ENCODE measurements around the gene ZNF414.

The ZNF414 gene

GRCh38 chr19:8531470-8531869, 17.5 kb upstream of the ZNF414 start:
- no peak overlapping the region for H3K27ac ChIP-seq (ENCODE audit: low read depth, low read length, poor library complexity, severe bottlenecking)
- no peak overlapping the region for H2AFZ ChIP-seq (ENCODE audit: low read length)
- H3K79me2 ChIP-seq (ENCODE audit: insufficient read depth, low read length): no peaks in the 10 kb centered on the region
- TF ChIP-seq EZH2 (IDR thresholded peaks at IDR 0.05; ENCODE audit: borderline replicate concordance, low read length): no peak
- TF ChIP-seq CTCF (IDR thresholded peaks at IDR 0.05; ENCODE audit: low read length): no peak
- no peak overlapping the region for H3K4me2 ChIP-seq (ENCODE audit: low read length)
- H3K27me3 ChIP-seq (ENCODE audit: insufficient read depth, low read length): no peaks in the 10 kb centered on the region; the same call in 1 of the 2 replicates
- no peak overlapping the region for H3K9ac ChIP-seq (ENCODE audit: low read length)
- no peaks in the 10 kb centered on the region for H3K36me3 ChIP-seq (ENCODE audit: insufficient read depth, low read length)
- H3K4me3 ChIP-seq (ENCODE audit: low read depth, low read length, poor library complexity, severe bottlenecking): no peak overlapping the region
- H3K4me1 ChIP-seq (ENCODE audit: insufficient read depth, low read length, severe bottlenecking): no peaks in the 10 kb centered on the region
- no peaks in the 10 kb centered on the region for H3K9me3 ChIP-seq (ENCODE audit: low read length)
- H4K20me1 ChIP-seq (ENCODE audit: insufficient read depth, low read length): no peaks in the 10 kb centered on the region
- H3F3A ChIP-seq (ENCODE audit: insufficient read depth, low read length): no peaks in the 10 kb centered on the region
- H3K9me2 ChIP-seq (ENCODE audit: low read depth, low read length): no peaks in the 10 kb centered on the region

DNA sequence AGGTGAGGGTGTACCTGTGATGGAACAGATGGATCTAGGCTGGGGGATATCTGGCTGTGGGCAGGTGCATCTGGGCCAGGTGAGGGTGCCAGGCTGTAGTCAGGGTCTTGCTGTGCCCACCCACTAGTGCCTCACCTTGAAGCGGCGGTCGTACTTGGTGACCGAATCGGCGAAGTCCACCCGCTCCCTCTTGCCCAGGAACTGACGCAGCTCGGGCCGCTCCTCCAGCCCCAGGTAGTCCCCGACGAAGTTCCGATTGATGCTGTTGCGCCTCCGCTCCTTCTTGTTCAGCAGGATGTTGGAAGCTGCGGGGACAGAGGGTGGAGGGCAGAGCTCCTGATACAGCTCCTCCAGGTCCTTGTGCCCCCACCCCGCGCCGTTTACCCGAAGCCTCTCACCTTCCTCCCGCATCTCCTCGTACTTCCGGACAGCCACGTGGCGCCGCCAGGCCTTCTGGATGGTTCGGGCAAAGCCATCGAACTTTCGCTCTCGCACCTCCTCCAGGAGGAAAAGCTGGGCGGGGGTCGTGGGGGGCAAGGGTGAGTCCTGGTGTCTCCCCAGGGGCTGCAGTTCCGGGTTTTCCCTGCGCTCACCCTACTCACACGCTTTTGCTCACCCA, 16.2 kb upstream of the ZNF414 start:
- no peaks in the 10 kb centered on the region for H4K20me1 ChIP-seq (ENCODE audit: insufficient read depth, low read length)
- H3K27ac ChIP-seq (ENCODE audit: low read depth, low read length, poor library complexity, severe bottlenecking): no peak overlapping the region
- H3K9me2 ChIP-seq (ENCODE audit: low read depth, low read length): no peaks in the 10 kb centered on the region
- TF ChIP-seq EZH2 (IDR thresholded peaks at IDR 0.05; ENCODE audit: borderline replicate concordance, low read length) (no peak), CTCF (IDR thresholded peaks at IDR 0.05; ENCODE audit: low read length) (no peak)
- H3K79me2 ChIP-seq (ENCODE audit: insufficient read depth, low read length): no peaks in the 10 kb centered on the region
- no peak overlapping the region for H3K4me3 ChIP-seq (ENCODE audit: low read depth, low read length, poor library complexity, severe bottlenecking)
- no peak overlapping the region for H3K9ac ChIP-seq (ENCODE audit: low read length)
- H3K36me3 ChIP-seq (ENCODE audit: insufficient read depth, low read length): no peaks in the 10 kb centered on the region
- no peak overlapping the region for H3K4me2 ChIP-seq (ENCODE audit: low read length)
- no peaks in the 10 kb centered on the region for H3K9me3 ChIP-seq (ENCODE audit: low read length)
- H3F3A ChIP-seq (ENCODE audit: insufficient read depth, low read length): no peaks in the 10 kb centered on the region
- no peaks in the 10 kb centered on the region for H3K4me1 ChIP-seq (ENCODE audit: insufficient read depth, low read length, severe bottlenecking)
- no peak overlapping the region for H2AFZ ChIP-seq (ENCODE audit: low read length)
- H3K27me3 ChIP-seq (ENCODE audit: insufficient read depth, low read length): no peaks in the 10 kb centered on the region; the same call in 1 of the 2 replicates

DNA sequence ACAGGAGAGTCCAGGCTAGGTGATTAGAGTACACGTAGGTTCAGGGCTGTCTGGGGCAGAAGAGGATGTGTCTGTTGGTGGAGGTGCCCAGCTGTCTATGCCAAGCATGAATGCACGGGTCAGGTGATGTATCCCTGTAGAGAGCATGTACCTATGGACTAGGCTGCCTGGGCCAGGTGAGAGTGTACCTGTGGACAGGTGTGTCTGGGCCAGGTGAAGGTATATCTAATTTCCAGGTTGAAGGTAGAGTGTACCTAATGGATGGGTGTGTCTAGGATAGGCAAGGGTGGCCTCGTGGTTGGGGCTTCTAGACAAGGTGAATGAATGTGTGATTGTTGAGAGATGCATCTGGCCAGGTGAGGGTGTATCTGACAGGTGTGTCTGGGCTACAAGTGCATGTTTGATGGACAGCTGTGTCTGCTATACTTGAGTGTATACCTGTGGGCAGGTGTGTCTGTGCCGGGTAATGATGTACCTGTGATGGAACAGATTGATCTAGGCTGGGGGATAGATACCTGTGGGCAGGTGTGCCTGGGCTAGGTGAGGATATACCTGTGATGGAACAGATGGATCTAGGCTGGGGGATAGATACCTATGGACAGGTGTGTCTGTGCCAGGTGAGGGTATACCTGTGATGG, 15.5 kb upstream of the ZNF414 start:
- TF ChIP-seq EZH2 (IDR thresholded peaks at IDR 0.05; ENCODE audit: borderline replicate concordance, low read length) (no peak), CTCF (IDR thresholded peaks at IDR 0.05; ENCODE audit: low read length) (no peak)
- Histone ChIP-seq H3K4me2 (ENCODE audit: low read length) (no peak overlapping the region), H3K9ac (ENCODE audit: low read length) (no peak overlapping the region), H2AFZ (ENCODE audit: low read length) (no peak overlapping the region), H3K27me3 (ENCODE audit: insufficient read depth, low read length) (no peaks in the 10 kb centered on the region; the same call in 1 of the 2 replicates), H3K4me1 (ENCODE audit: insufficient read depth, low read length, severe bottlenecking) (no peaks in the 10 kb centered on the region), H3K79me2 (ENCODE audit: insufficient read depth, low read length) (no peaks in the 10 kb centered on the region), H3K27ac (ENCODE audit: low read depth, low read length, poor library complexity, severe bottlenecking) (no peak overlapping the region), H3K4me3 (ENCODE audit: low read depth, low read length, poor library complexity, severe bottlenecking) (no peak overlapping the region), H3K36me3 (ENCODE audit: insufficient read depth, low read length) (no peaks in the 10 kb centered on the region), H3K9me3 (ENCODE audit: low read length) (no peaks in the 10 kb centered on the region), H3F3A (ENCODE audit: insufficient read depth, low read length) (no peaks in the 10 kb centered on the region), H4K20me1 (ENCODE audit: insufficient read depth, low read length) (no peaks in the 10 kb centered on the region), H3K9me2 (ENCODE audit: low read depth, low read length) (no peaks in the 10 kb centered on the region)
